ENCODE data around the gene ACBD6. TPM values are rescaled to one million over a fixed set of nuclear protein-coding genes. Genes with fewer than 3 reads are reported as not detected.

Gene ACBD6
- total RNA-seq, 1 donor from 2014 or later = 33.2 TPM

DNA sequence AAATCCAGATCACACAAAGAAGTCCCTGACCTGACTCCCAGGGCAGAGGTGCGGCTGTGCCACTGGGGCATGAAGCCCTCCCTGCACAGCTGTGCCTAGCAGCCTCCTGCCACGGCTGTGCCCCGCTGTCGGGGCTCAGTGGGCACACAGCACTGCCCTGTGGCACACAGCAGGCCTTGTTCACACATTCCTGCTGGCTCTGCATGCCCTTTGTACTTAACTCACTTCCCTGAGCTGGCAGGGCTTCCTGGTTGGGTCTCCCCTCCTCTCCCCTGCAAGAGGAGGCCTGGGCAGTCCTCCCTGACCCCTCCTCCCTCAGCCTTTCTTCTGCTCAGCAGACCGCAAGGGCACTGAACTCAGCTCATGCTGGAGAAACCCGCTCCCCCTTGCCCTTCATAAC lies 257.5 kb downstream of the ACBD6 start:
- no peak for DNase-seq (ENCODE audit: low spot score)

DNA sequence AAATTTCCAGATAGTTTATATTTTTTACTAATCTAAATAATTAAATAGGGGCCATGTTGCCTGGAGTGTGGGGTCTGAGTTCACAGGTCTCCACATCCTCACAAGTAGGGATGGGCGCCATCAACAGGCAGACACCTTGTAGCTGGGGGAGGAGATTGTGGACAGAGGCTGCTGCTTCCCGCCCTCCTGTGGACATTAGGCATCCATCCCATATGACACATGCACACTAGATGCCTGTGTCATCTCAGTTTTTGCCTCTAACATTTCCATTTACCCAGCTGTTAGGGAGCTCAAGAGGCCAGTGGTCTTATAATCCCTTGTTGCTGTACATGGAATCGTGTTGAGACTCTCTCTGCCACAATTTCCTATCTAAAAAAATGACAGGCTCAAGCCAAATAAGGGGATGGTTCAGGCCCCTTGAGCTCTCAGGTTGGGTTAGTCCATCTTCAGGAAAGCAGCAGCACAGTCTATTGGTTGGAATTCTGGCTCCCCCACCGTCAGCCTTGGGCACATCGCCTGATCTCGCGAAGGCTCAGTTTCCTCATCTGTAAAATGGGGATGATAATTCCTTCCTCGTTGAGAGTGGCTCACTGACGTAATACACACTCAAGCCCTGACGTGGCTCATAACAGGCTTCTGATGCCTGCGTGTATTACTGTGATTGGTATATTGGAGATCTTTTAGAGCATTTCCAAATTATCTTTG lies 258.7 kb downstream of the ACBD6 start:
- DNase-seq (ENCODE audit: low spot score) = no peak

DNA sequence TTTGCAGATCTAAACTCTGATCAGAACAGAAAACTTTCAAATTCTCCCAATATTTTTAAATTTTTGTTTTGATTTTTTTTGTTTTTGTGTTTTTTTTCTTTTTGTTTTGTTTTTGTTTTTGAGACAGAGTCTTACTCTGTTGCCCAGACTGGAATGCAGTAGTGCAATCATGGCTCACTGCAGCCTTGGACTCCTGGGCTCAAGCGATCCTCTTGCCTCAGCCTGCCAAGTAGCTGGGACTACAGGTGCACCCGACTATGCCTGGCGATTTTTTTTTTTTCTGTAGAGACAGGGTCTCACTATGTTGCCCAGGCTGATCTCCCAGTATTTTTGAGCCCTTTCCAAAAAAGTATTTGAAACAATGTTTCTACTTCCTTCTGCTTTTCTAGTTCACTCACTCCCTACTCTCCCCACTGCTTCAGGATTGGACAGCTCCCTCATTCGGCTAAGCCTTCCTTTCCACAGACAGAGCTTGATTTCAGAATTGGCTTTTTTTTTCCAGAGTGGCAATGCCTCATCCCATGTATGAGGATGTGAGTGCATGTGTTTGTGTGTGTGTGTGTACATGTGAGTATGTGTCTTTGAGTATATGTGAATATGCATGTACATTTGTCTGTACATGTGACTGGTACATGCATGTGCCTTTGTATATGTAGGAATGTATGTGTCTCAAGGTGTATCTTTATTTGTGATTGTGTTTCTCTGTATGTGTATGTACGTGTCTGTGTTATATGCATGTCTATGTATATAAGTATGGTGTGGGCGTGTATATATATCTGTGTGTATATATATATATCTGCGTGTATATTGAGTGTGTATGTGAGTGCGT lies 260.4 kb downstream of the ACBD6 start:
- no peak for DNase-seq (ENCODE audit: low spot score)

DNA sequence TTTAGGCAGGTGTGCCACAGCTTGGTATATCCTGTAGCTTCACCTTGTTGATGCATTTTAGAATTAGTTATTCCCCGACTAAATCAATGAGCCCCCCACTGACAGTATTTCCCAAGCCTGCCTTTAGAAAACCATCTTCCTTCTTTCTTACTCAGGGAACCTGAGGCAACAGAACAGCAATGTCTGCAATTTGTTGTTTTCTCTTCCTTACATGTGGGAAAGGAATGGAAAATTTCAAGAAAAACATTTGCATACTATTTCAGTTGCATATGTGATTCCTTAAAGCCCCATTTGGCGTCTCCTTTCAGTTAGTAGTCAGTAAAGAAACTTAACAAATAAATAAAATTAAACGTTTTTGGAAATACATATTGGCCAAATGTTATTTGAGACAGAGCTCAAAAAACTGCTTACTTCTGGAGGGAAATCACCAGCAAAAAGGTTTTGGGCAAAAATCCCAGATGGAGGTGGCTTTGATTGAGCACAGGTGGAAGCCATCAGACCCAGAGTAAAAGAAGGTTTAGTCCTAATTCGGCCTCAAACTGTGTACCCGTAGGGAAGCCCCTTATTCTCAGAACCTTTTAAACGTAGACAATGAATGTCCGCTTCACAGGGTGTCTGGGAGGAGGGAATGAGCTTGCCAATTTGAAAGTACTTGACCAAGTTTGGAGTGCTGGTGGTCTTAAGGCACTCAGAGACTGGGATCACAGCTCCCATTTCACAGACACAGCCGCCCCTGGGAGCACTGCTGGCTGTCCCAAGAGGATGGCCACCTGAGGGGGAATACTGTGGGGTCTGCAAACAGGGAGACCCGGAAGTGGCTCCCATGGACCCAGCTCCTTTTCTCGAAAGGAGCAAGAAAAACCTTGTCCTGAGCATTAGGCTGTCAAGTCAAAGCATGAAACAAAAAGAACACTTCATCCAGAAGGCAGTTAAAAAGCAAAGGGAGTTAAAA lies 263.0 kb downstream of the ACBD6 start:
- no peak for DNase-seq (ENCODE audit: low spot score)

DNA sequence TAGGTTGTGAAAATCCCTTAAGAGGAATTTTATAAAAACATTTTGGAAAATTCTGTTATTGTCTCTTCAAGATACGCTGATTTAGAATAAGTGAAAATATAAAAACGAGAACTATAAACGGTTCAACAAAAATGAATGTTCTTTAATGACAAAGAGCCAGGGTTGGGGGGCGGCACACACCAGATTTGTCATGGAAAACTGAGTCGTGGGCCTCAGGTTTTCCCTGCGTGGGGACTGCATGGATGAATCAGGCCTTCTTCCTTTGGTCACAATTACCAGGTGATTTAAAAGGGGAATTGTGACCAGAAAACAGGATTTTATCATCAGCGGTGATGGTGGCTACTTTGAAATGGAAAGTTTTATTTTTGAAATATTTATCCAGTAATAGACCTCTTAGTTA lies 263.7 kb downstream of the ACBD6 start:
- DNase-seq (ENCODE audit: low spot score) = no peak

Small RNAs within 50 kb of the gene (microRNA-seq; reads per million reads assigned to microRNA genes)
- not detected for gene MIR3121 (ENCODE audit: borderline number of aligned reads)

Other genes starting within 250 kb of the ACBD6 start
- not detected for gene OVAAL, start 56.4 kb upstream of the ACBD6 start, total RNA-seq
- 15.8 TPM for gene XPR1, start 129.4 kb upstream of the ACBD6 start, total RNA-seq

Data from mesenteric fat pad (tissue), 1 donor.